T-cell (primary cell): ENCODE measurements around the gene SDSL. TPM values are rescaled to one million over a fixed set of nuclear protein-coding genes. Genes with fewer than 3 reads are reported as not detected.

Experiments used
- ATAC-seq, 4 experiments: fragments of 200-7000 bp in 3 of 4; fragments of 150-1000 bp in 1 of 4; cut with Tn5 transposase; replicated peaks in 1 of 4; 1 replicate in 3 of 4; 2 replicates in 1 of 4; pipeline ENCODE4 v1.10.0; 2021; ENCODE audit warnings: moderate library complexity in 3 of 4, mild to moderate bottlenecking in 2 of 4, moderate number of reproducible peaks in 1 of 4
- CTCF ChIA-PET, 2 donors: fragments of 300-600 bp; sonication (Branson Sonifier 250); formaldehyde crosslinking; loops; one replicate each; lab custom pipeline; 2022; ENCODE audit warnings: antibody characterized with exemption in 2 of 2; lab: Charles Lee
- POLR2A ChIA-PET, 2 donors: fragments of 300-600 bp; sonication (Branson Sonifier 250); formaldehyde crosslinking; loops; one replicate each; lab custom pipeline; 2022; ENCODE audit warnings: antibody characterized with exemption in 2 of 2; lab: Charles Lee
- DNase-seq, 35 experiments: peaks; one replicate each; pipeline versions ENCODE4 v3.0.0 to v3.0.0-alpha.2; 2013 to 2023
- H3K27ac ChIP-seq: one replicate; pipeline ENCODE4 v1.5.1; 2013; ENCODE audit warnings: low read length
- H3K27me3 ChIP-seq, 2 experiments: replicated peaks in 1 of 2; 1 replicate in 1 of 2; 2 replicates in 1 of 2; pipeline versions ENCODE4 v1.6.1 to v1.7.0; 2013; ENCODE audit warnings: low read length in 1 of 2, mixed read lengths in 1 of 2; ENCODE audit not compliant: control insufficient read depth in 2 of 2, insufficient read depth in 2 of 2; ENCODE audit errors: extremely low read depth in 1 of 2
- H3K36me3 ChIP-seq, 2 donors: 1 replicate in 1 of 2; 2 replicates in 1 of 2; pipeline versions ENCODE4 v1.6.1 to v1.7.0; 2013; ENCODE audit warnings: low read length in 1 of 2; ENCODE audit not compliant: control insufficient read depth in 2 of 2, insufficient read depth in 1 of 2; ENCODE audit errors: extremely low read depth in 1 of 2
- H3K4me1 ChIP-seq, 2 experiments: 1 replicate in 1 of 2; 2 replicates in 1 of 2; pipeline versions ENCODE4 v1.6.1 to v1.7.0; 2013; ENCODE audit warnings: low read length in 2 of 2, mixed read lengths in 1 of 2; ENCODE audit not compliant: insufficient read depth in 2 of 2, control insufficient read depth in 1 of 2; ENCODE audit errors: extremely low read depth in 1 of 2
- H3K4me3 ChIP-seq, 2 donors: 1 replicate in 1 of 2; 2 replicates in 1 of 2; pipeline versions ENCODE4 v1.5.1 to v1.7.0; 2013; ENCODE audit warnings: mild to moderate bottlenecking in 2 of 2, low read length in 1 of 2, moderate library complexity in 1 of 2; ENCODE audit not compliant: control insufficient read depth in 1 of 2; ENCODE audit errors: extremely low read depth in 1 of 2
- H3K9me3 ChIP-seq: 2 replicates; pipeline ENCODE4 v1.7.0; 2013
- H3K27ac Mint-ChIP-seq, 2 donors: one replicate each; pipeline ENCODE4 v1.8.0; 2020 to 2021; ENCODE audit warnings: mild to moderate bottlenecking in 2 of 2, mixed read lengths in 2 of 2
- H3K27me3 Mint-ChIP-seq, 2 donors: one replicate each; pipeline ENCODE4 v1.8.0; 2021 to 2022; ENCODE audit warnings: mixed read lengths in 2 of 2
- H3K36me3 Mint-ChIP-seq: one replicate; pipeline ENCODE4 v1.8.0; 2021; ENCODE audit warnings: mixed read lengths
- H3K4me1 Mint-ChIP-seq, 3 donors: one replicate each; pipeline ENCODE4 v1.8.0; 2020 to 2022; ENCODE audit warnings: mixed read lengths in 3 of 3, mild to moderate bottlenecking in 1 of 3
- H3K4me3 Mint-ChIP-seq, 3 donors: one replicate each; pipeline ENCODE4 v1.8.0; 2020 to 2022; ENCODE audit warnings: mild to moderate bottlenecking in 3 of 3, mixed read lengths in 3 of 3, moderate library complexity in 3 of 3
- H3K9me3 Mint-ChIP-seq, 3 donors: one replicate each; pipeline ENCODE4 v1.8.0; 2020 to 2022; ENCODE audit warnings: mixed read lengths in 3 of 3
- WGBS: methylation state at CpG from one replicate; pipeline ENCODE4 v1.1.5; 2013; ENCODE audit warnings: missing lambda C conversion rate; ENCODE audit not compliant: insufficient coverage; 5-methylcytosine and 5-hydroxymethylcytosine counted together
- total RNA-seq, 35 experiments: library from RNA in 6 of 35; stranded (reverse) in 6 of 35; fragments of 120-200 nt in 1 of 35; gene quantifications; one replicate each; pipeline versions ENCODE4 v1.2.1 to v1.2.4 and lab custom pipeline; 2013 to 2026

Gene SDSL
- total RNA-seq, 5 donors from 2014 or later (not counting 1 experiment from before 2014, with no cell fraction given): 0.19 to 2.3 (median 0.44) TPM; not detected in 1

DNA sequence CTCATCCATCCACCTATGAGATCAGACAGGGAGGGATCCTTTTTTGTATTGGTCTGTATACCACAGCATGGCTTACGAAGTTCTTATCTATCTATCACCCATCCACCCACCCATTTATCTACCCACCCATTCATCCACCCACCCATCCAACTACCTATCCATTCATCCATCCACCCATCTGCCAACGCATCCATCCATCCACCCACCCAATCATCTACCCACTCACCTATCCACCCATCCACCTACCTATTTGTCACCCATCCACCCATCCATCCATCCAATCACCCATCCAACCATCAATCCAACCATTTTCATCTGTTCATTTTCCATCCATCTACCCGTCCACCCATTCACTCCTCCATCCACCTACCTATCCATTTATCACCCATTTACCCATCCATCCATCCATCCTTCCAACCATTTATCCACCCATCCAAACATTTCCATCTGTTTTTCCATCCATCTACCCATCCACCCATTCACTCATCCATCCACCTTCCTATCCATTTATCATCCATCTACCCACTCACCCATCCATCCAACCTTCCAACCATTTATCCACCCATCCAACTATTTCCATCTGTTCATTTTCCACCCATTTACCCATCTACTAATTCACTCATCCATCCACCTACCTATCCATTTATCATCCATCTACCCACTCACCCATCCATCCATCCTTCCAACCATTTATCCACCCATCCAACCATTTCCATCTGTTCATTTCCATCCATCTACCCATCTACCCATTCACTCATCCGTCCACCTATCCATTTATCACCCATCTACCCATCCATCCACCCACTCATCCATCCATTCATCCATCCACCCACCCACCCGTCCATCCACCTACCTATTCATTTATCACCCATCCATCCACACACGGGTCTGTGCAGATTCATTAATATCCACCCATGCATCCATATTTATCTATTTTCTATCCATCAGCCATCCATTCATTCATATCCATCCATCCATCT is 31.8 kb upstream of the SDSL start:
- no peak for DNase-seq
- H3K4me1 ChIP-seq: no peaks in the 10 kb centered on the region
- no peaks in the 10 kb centered on the region for H3K4me1 Mint-ChIP-seq
- H3K4me3 Mint-ChIP-seq: no peak overlapping the region
- ATAC-seq: no peak
- no peaks in the 10 kb centered on the region for H3K27me3 ChIP-seq
- H3K27me3 Mint-ChIP-seq: no peaks in the 10 kb centered on the region
- no peaks in the 10 kb centered on the region for H3K9me3 ChIP-seq
- H3K27ac Mint-ChIP-seq: no peak overlapping the region
- 88% methylated on average over 5 of the region's 6 CpGs for WGBS
- H3K9me3 Mint-ChIP-seq: no peaks in the 10 kb centered on the region
- POLR2A ChIA-PET: no interaction called here
- no peak overlapping the region for H3K27ac ChIP-seq
- peaks cover 4 to 13% of the 10 kb centered on the region in 2 donors for H3K36me3 ChIP-seq
- H3K36me3 Mint-ChIP-seq: peaks cover 18% of the 10 kb centered on the region
- CTCF ChIA-PET: no interaction called here
- no peak overlapping the region for H3K4me3 ChIP-seq

DNA sequence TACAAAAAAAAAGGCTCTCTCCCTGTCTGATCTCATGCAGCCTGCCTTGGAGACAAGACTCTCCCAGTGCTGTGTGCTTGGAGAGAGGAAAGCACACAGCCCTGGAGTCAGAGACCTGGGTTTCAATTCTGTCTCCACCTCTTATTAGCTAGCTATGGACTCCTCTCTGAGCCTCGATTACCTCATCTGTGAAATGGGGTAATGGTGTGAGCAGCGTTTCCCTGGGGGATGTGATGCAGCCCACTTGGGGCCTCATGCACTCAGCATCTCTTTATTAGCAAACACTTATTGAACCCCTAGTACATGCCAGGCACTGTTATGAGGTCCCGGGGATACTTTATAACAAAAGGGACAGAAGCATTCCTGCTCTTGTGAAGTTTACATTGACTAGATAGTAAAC is 31.0 kb upstream of the SDSL start:
- Histone ChIP-seq H3K27ac (no peak overlapping the region), H3K9me3 (no peaks in the 10 kb centered on the region), H3K27me3 (no peaks in the 10 kb centered on the region), H3K4me1 (no peaks in the 10 kb centered on the region), H3K4me3 (no peak overlapping the region), H3K36me3 (peaks cover 4 to 13% of the 10 kb centered on the region in 2 donors)
- no peak overlapping the region for H3K4me3 Mint-ChIP-seq
- ChIA-PET CTCF (no interaction called here), POLR2A (no interaction called here)
- DNase-seq (no peak), ATAC-seq (no peak)
- no CpG with 5 or more reads among the region's 3 CpGs for WGBS
- peaks cover 18% of the 10 kb centered on the region for H3K36me3 Mint-ChIP-seq
- no peak overlapping the region for H3K27ac Mint-ChIP-seq
- no peaks in the 10 kb centered on the region for H3K9me3 Mint-ChIP-seq
- H3K27me3 Mint-ChIP-seq: no peaks in the 10 kb centered on the region
- H3K4me1 Mint-ChIP-seq: no peaks in the 10 kb centered on the region

DNA sequence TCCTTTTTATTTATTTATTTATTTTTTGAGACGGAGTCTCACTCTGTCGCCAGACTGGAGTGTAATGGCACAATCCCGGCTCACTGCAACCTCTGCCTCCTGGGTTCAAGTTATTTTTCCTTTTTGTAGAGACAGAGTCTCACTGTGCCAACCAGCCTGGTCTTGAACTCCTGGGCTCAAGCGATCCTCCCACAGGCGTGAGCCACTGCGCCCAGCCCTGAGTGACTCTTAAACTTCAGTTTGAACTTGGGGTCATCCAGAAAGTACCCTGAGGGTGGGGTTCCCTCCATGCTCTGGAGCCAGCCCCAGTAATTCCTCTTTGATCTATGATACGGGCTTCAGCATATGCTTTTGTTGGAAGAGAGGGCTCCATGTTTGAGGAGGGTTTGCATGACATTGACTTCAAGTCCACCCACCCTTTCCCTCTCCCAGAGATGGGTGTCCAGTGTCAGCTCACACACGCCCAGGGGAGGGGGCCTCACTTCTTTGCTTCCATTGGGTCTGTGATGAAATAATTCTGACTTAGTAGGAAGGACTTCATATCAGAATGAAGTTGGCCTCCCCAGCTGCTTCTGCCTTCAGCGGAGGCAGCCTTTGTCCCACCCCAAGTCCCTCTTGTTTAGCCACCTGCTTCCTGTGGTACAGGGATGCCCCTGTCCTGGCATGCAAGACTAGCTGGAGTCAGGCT is 30.4 kb upstream of the SDSL start:
- Histone ChIP-seq H3K4me3 (no peak overlapping the region), H3K36me3 (peaks cover 2 to 12% of the 10 kb centered on the region in 2 donors), H3K27me3 (no peaks in the 10 kb centered on the region), H3K9me3 (no peaks in the 10 kb centered on the region), H3K27ac (no peak overlapping the region), H3K4me1 (no peaks in the 10 kb centered on the region)
- DNase-seq: no peak
- ChIA-PET CTCF (no interaction called here), POLR2A (no interaction called here)
- Mint-ChIP-seq H3K27ac (no peak overlapping the region), H3K4me3 (no peak overlapping the region), H3K27me3 (no peaks in the 10 kb centered on the region), H3K9me3 (no peaks in the 10 kb centered on the region), H3K4me1 (no peaks in the 10 kb centered on the region), H3K36me3 (peaks cover 16% of the 10 kb centered on the region)
- ATAC-seq: no peak
- 96% methylated on average over 6 of the region's 9 CpGs for WGBS

GRCh38 chr12:113392520-113392919 is 29.7 kb upstream of the SDSL start:
- Mint-ChIP-seq H3K27me3 (peaks cover 0 to 2% of the 10 kb centered on the region in 2 donors), H3K4me1 (no peaks in the 10 kb centered on the region), H3K27ac (no peak overlapping the region), H3K9me3 (no peaks in the 10 kb centered on the region), H3K36me3 (peaks cover 8% of the 10 kb centered on the region), H3K4me3 (no peak overlapping the region)
- Histone ChIP-seq H3K27ac (no peak overlapping the region), H3K27me3 (peaks cover 0 to 7% of the 10 kb centered on the region in 2 experiments), H3K4me1 (no peaks in the 10 kb centered on the region), H3K4me3 (no peak overlapping the region), H3K9me3 (no peaks in the 10 kb centered on the region), H3K36me3 (peaks cover 0 to 6% of the 10 kb centered on the region in 2 donors)
- ChIA-PET CTCF (no interaction called here), POLR2A (no interaction called here)
- 95% methylated on average over 6 of the region's 7 CpGs for WGBS
- ATAC-seq (no peak), DNase-seq (no peak)

DNA sequence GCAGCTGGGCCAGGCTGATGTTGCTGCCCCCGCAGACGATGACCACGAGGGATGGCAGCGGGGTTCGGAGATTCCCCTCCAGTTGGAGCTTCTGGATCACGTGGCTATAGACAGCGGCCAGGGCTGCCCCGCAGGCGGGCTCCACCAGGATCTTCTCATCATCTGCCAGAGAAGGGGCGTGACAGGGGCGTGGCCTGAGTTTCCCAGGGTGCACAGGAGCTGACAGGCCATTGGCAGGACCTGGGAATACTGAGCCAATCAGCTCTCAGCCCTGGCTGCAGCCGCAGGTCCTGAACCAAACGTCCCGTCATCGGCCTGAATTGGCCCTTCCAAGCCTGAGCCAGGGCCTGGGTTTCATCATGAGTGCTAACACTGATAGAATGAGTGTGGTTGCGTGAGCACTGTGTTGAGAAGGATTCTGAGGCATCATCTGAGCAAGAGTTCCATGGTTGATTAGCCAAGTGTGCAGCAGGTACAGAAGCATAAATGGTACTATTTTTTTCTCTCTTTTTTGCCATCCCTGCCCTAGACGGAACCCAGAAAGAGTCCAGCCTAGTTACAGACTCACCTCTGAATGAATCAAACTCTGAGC is 29.1 kb upstream of the SDSL start:
- Histone ChIP-seq H3K9me3 (no peaks in the 10 kb centered on the region), H3K4me3 (no peak overlapping the region), H3K27ac (no peak overlapping the region), H3K36me3 (peaks cover 0 to 3% of the 10 kb centered on the region in 2 donors), H3K4me1 (no peaks in the 10 kb centered on the region), H3K27me3 (peaks cover 0 to 12% of the 10 kb centered on the region in 2 experiments)
- ATAC-seq (no peak), DNase-seq (no peak)
- WGBS: 88% methylated on average over 15 of the region's 17 CpGs
- POLR2A ChIA-PET: no interaction called here
- H3K4me3 Mint-ChIP-seq: no peak overlapping the region
- no peaks in the 10 kb centered on the region for H3K4me1 Mint-ChIP-seq
- CTCF ChIA-PET: no interaction called here
- H3K27me3 Mint-ChIP-seq: peaks cover 0 to 3% of the 10 kb centered on the region in 2 donors
- no peak overlapping the region for H3K27ac Mint-ChIP-seq
- H3K36me3 Mint-ChIP-seq: peaks cover 6% of the 10 kb centered on the region
- no peaks in the 10 kb centered on the region for H3K9me3 Mint-ChIP-seq

- H3K36me3 ChIP-seq: no peaks in the 10 kb centered on the region
- no peaks in the 10 kb centered on the region for H3K4me1 ChIP-seq
- no peak for DNase-seq
- no peak overlapping the region for H3K27ac Mint-ChIP-seq
- ChIA-PET CTCF (no interaction called here), POLR2A (no interaction called here)
- ATAC-seq: no peak
- no peak overlapping the region for H3K4me3 Mint-ChIP-seq
- peaks cover 0 to 3% of the 10 kb centered on the region in 2 donors for H3K27me3 Mint-ChIP-seq
- H3K4me1 Mint-ChIP-seq: no peaks in the 10 kb centered on the region
- H3K27me3 ChIP-seq: peaks cover 0 to 16% of the 10 kb centered on the region in 2 experiments
- H3K9me3 ChIP-seq: no peaks in the 10 kb centered on the region
- H3K36me3 Mint-ChIP-seq: peaks cover 3% of the 10 kb centered on the region
- no peak overlapping the region for H3K27ac ChIP-seq
- H3K4me3 ChIP-seq: no peak overlapping the region
- WGBS: 86% methylated on average over 5 of the region's 5 CpGs
- H3K9me3 Mint-ChIP-seq: no peaks in the 10 kb centered on the region
Observed at GRCh38 chr12:113393749-113394148, 28.4 kb upstream of the SDSL start.
